GM21786 (cell line): ENCODE results near the gene RPL26.

ENCODE experiments used
- ATAC-seq: cut with Tn5 transposase; IDR thresholded peaks from one replicate; pipeline ENCODE4 v1.9.1; 2021; ENCODE audit not compliant: unreplicated experiment

Gene RPL26

GRCh38 chr17:8332128-8332527 lies 50.9 kb downstream of the RPL26 start:
- ATAC-seq: no peak
